ENCODE measurements around the gene FAM53B. TPM values are rescaled to one million over a fixed set of nuclear protein-coding genes. Genes with fewer than 3 reads are reported as not detected.
"Not testable (repeated sequence)": the region's sequence is repeated elsewhere in the genome, so short reads cannot be mapped to it uniquely, and the experiment has no call there.

Gene FAM53B
- total RNA-seq, 1 experiment from 2014 or later: 13.7 TPM

GRCh38 chr10:124791547-124792348 is 47.6 kb upstream of the FAM53B start, which contains the start of gene EEF1AKMT2:
Gene EEF1AKMT2 (minus strand): TSS chr10:124791887. CDS start chr10:124791833, 54 bp downstream.
- Histone ChIP-seq H3K9me3 (no peaks in the 10 kb centered on the region), H3K27me3 (replicated peaks; ENCODE audit: control insufficient read depth, insufficient read depth, low read length) (no peaks in the 10 kb centered on the region), H3K4me1 (peaks cover 7% of the 10 kb centered on the region; the same call in 1 of the 2 replicates), H3K4me3 (ENCODE audit: low read depth, low read length) (peak within 1 kb of the TSS; percentile 95), H3K36me3 (ENCODE audit: control insufficient read depth, insufficient read depth, low read length) (no peaks in the 10 kb centered on the region)
- H3K36me3 Mint-ChIP-seq (ENCODE audit: insufficient read depth, unreplicated experiment): peaks cover 28% of the 10 kb centered on the region
- peaks cover 8% of the 10 kb centered on the region for H3K4me1 Mint-ChIP-seq (ENCODE audit: low read depth, unreplicated experiment)
- peak within 1 kb of the TSS; percentile 93 for H3K4me3 Mint-ChIP-seq (ENCODE audit: unreplicated experiment)
- TF ChIP-seq CTCF (IDR thresholded peaks at IDR 0.05; ENCODE audit: insufficient read depth in 1 of 2, low read depth in 1 of 2, low read length in 1 of 2, severe bottlenecking in 1 of 2, unreplicated experiment in 1 of 2): peak; percentile 12 to 20
- POLR2A ChIA-PET: interaction anchor here (0.5 to 0.6 kb wide), 4 partner anchors 10 to 257 kb away, joined by 4 to 14 read pairs (median 6); partner anchors contain the start of genes ABRAXAS2 and FAM53B
- peak within 1 kb of the TSS; percentile 86 for H3K27ac Mint-ChIP-seq (ENCODE audit: unreplicated experiment)
- intact Hi-C loops (cut with micrococcal nuclease; ENCODE audit: unreplicated experiment): no loop called here
- CTCF ChIA-PET: interaction anchor here (0.6 to 1.5 kb wide), 4 partner anchors 10 to 920 kb away, joined by 3 to 5 read pairs (median 3); partner anchors contain the start of gene ABRAXAS2
- TSS peak; percentile 88 for BruUV-seq (replicated peaks)
- DNase-seq: peak; percentile 90 to 94
- no peaks in the 10 kb centered on the region for H3K27me3 Mint-ChIP-seq (ENCODE audit: insufficient read depth, unreplicated experiment)
- H3K9me3 Mint-ChIP-seq (ENCODE audit: unreplicated experiment): no peaks in the 10 kb centered on the region

- H3K36me3 ChIP-seq (ENCODE audit: control insufficient read depth, insufficient read depth, low read length); H3K4me3 ChIP-seq (ENCODE audit: low read depth, low read length); intact Hi-C loops (cut with micrococcal nuclease; ENCODE audit: unreplicated experiment); H3K9me3 ChIP-seq; BruUV-seq (replicated peaks); DNase-seq; CTCF ChIA-PET; H3K27ac Mint-ChIP-seq (ENCODE audit: unreplicated experiment); H3K4me1 Mint-ChIP-seq (ENCODE audit: low read depth, unreplicated experiment); H3K9me3 Mint-ChIP-seq (ENCODE audit: unreplicated experiment); H3K27me3 Mint-ChIP-seq (ENCODE audit: insufficient read depth, unreplicated experiment); H3K27me3 ChIP-seq (replicated peaks; ENCODE audit: control insufficient read depth, insufficient read depth, low read length); POLR2A ChIA-PET; H3K4me1 ChIP-seq; H3K4me3 Mint-ChIP-seq (ENCODE audit: unreplicated experiment): not testable (repeated sequence)
- H3K36me3 Mint-ChIP-seq (ENCODE audit: insufficient read depth, unreplicated experiment): peaks cover 70% of the 10 kb centered on the region
Observed at GRCh38 chr10:124782900-124783299, 38.7 kb upstream of the FAM53B start.

- peaks cover 7% of the 10 kb centered on the region for H3K4me1 Mint-ChIP-seq (ENCODE audit: low read depth, unreplicated experiment)
- Histone ChIP-seq H3K4me1 (peaks cover 7% of the 10 kb centered on the region; the same call in 1 of the 2 replicates), H3K9me3 (no peaks in the 10 kb centered on the region), H3K4me3 (ENCODE audit: low read depth, low read length) (no peak overlapping the region), H3K27me3 (replicated peaks; ENCODE audit: control insufficient read depth, insufficient read depth, low read length) (no peaks in the 10 kb centered on the region), H3K36me3 (ENCODE audit: control insufficient read depth, insufficient read depth, low read length) (no peaks in the 10 kb centered on the region)
- no peak for TF ChIP-seq CTCF (IDR thresholded peaks at IDR 0.05; ENCODE audit: insufficient read depth in 1 of 2, low read depth in 1 of 2, low read length in 1 of 2, severe bottlenecking in 1 of 2, unreplicated experiment in 1 of 2)
- ChIA-PET CTCF (no interaction called here), POLR2A (no interaction called here)
- DNase-seq: no peak
- BruUV-seq (replicated peaks): no TSS peak
- H3K9me3 Mint-ChIP-seq (ENCODE audit: unreplicated experiment): no peaks in the 10 kb centered on the region
- no peak overlapping the region for H3K27ac Mint-ChIP-seq (ENCODE audit: unreplicated experiment)
- peaks cover 64% of the 10 kb centered on the region for H3K36me3 Mint-ChIP-seq (ENCODE audit: insufficient read depth, unreplicated experiment)
- intact Hi-C loops (cut with micrococcal nuclease; ENCODE audit: unreplicated experiment): no loop called here
- no peaks in the 10 kb centered on the region for H3K27me3 Mint-ChIP-seq (ENCODE audit: insufficient read depth, unreplicated experiment)
- H3K4me3 Mint-ChIP-seq (ENCODE audit: unreplicated experiment): no peak overlapping the region
Observed at GRCh38 chr10:124768791-124769190, 24.6 kb upstream of the FAM53B start.
